PC-9 (cell line): ENCODE measurements around the gene SIPA1.

Source experiments
- CTCF ChIP-seq: fragments of 200-600 bp; sonication (generic); conservative IDR thresholded peaks from 2 replicates; pipeline ENCODE4 v1.6.1; 2017; ENCODE audit warnings: mixed run types, antibody characterized with exemption, mild to moderate bottlenecking, moderate library complexity
- EZH2 ChIP-seq: fragments of 200-600 bp; sonication (generic); IDR thresholded peaks from 2 replicates; pipeline ENCODE4 v1.8.0; 2017; ENCODE audit warnings: antibody characterized with exemption, low read depth

GRCh38 chr11:65642014-65642671 is 4.2 kb downstream of the SIPA1 start:
- TF ChIP-seq CTCF: no peak
- no peak for TF ChIP-seq EZH2
